RPMI8226 (cell line): Measurements from ENCODE around the gene TMEM132C.
"Not testable (repeated sequence)": the region's sequence is repeated elsewhere in the genome, so short reads cannot be mapped to it uniquely, and the experiment has no call there.

Experiments used
- DNase-seq: peaks from one replicate; pipeline ENCODE4 v3.0.0-alpha.2; 2015

Gene TMEM132C

GRCh38 chr12:128571906-128572810 is 305.2 kb downstream of the TMEM132C start:
- no peak for DNase-seq

DNA sequence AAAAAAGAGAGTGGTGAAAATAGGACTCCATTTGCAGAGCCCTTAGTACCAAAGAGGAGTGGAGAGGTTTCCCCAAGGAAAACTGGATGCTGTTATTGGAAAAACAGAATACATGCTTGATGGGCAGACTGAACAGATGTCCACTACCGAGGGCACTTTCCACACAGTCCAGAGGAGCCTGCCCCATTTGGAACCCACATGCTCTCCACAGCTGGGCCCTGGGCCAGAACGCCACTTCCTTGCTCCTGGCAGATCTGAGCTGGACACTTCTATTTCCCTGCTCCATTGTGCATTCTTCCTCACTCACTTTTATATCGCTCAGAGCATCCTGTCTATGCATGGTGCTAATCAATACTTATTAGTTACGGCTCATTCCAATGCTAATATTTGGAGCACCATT is 306.9 kb downstream of the TMEM132C start:
- DNase-seq = no peak

DNA sequence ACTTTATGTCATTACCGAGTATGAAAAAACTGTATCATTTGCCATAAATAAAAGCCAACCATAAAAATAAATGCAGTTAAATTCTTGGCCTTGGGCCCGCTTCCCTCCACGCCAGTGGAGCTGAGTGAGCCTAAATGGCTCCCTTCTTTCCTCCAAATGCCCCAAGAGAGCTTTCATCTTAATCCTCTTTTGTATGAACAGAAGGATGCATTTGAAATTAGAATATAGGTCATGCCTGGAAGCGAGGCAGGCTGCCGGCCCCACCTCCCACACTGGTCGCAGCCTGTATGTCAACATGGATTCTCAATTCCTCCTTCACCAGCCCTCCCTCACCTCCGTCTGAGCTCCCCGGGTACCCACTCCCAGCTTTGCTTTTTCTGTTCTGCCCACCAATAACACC is 311.1 kb downstream of the TMEM132C start:
- DNase-seq = no peak

- DNase-seq = no peak
Measured at GRCh38 chr12:128581321-128581761, 314.4 kb downstream of the TMEM132C start.

DNA sequence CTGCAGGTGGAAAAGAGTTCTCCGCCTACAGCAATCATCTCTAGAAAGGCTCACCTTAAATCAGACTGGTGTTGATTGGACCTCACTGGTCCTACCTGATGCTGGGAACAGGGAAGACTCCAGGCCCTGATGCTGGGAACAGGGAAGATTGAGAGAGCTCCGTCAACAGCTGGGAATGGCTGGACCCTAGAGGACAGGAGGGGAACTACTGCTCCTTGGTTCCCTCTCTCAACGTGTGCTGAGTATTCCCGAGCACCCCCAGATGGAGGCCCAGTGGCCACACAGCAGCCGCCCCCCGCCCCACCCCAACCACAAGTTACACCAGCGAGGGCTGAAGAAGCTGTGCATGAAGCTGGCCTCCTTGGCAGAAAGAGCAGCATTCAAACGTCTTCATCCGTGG is 316.5 kb downstream of the TMEM132C start:
- DNase-seq = no peak

- no peak for DNase-seq
Measured at GRCh38 chr12:128586451-128587029, 319.6 kb downstream of the TMEM132C start.

GRCh38 chr12:128587918-128588317 is 320.9 kb downstream of the TMEM132C start:
- DNase-seq = no peak

DNA sequence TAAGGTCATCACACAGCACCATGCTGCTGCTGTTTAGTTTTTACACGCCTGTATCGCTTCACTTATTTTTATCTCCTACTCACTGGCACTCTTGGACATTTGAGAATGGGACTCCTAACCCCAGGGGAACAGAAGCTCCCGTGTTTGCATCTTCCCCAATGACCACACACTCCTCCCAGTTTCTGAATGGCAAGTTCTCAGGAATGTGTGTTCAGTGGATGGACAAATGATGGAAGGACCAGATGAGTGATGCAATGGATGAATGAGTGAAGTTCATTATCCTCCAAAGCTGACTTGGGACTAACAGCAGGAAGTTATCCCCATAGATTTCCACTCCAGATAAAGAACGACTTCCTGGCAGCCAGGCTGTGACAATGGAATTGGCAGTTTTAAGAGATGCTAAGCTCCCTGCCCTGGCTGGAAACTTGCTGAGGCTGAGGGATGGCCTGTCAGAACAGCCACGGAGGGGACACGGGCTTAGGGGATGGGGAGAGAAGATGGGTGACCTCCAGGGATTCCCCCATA is 325.3 kb downstream of the TMEM132C start:
- no peak for DNase-seq

DNA sequence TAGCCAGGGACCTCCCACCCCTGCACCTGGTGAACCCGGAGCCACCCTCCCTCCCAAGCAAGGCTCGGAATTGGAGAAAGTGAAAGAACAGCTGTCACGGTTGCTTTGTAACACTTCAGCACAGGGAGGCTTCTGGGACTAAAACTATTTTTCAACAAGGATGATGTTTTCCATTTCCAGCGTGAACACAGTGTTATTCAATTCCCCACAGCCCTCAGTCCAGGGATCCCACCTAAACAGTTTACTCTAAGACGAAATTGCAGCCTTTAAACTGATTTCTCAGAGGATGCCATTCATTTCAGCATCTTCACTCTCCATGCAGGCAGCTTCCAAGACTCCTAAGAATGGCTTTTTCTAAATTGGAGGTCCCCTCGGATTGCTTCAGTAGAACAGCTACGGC is 327.6 kb downstream of the TMEM132C start:
- DNase-seq = no peak

GRCh38 chr12:128595609-128596008 is 328.6 kb downstream of the TMEM132C start:
- DNase-seq = no peak

DNA sequence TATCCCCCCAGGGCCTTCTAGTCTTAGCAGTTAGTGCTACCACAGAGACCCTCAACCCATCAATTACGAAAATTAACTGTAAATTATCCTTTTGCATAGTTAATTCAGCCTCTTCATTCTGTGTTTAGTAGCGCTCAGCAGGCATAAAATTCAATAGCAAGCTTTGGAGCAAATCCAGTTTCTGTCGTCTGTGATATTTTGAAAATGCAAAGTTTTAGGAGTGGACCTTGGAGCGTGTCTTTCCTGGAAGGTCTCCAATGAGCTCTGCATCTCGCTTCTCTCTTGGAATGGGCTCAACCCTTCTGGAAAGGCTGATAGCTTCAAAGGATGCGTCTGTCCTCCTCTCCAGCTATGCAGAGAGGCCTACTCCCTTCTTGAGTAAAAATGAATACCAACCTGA is 333.9 kb downstream of the TMEM132C start:
- DNase-seq = no peak

- DNase-seq = no peak
Measured at GRCh38 chr12:128603573-128604115, 336.7 kb downstream of the TMEM132C start.

DNA sequence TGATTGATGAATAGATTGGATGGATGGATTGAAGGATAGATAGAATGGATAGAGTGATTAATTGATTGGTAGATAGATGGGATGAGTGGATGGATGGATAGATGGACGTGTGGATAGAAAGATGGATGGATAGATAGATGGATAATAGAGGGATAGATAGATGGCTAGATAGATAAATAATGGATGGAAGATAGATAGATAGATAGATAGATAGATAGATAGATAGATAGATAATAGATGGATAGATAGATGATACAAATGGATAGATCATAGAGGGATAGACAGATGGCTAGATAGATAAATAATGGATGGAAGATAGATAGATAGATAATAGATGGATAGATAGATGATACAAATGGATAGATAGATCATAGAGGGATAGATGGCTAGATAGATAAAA is 337.2 kb downstream of the TMEM132C start:
- DNase-seq = not testable (repeated sequence)

DNA sequence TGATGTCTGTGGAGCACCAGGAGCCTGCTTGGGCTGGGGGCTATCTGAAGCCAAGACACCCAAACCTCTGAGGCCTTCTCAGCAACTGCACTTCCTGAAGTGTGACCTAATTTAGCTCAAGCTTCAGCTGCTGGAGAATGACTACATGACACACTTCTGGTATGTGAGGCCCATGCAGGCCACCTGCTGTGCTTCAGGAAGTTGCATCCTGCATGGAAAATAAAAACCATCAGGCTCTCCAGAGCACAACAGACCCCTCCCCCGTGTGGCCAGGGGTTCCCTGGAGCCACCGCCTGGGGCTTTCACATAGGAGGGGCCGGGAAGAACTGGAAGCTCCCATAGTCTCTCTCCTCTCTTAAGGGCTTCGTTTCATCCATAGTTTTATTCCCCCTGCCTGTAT is 339.1 kb downstream of the TMEM132C start:
- no peak for DNase-seq

DNA sequence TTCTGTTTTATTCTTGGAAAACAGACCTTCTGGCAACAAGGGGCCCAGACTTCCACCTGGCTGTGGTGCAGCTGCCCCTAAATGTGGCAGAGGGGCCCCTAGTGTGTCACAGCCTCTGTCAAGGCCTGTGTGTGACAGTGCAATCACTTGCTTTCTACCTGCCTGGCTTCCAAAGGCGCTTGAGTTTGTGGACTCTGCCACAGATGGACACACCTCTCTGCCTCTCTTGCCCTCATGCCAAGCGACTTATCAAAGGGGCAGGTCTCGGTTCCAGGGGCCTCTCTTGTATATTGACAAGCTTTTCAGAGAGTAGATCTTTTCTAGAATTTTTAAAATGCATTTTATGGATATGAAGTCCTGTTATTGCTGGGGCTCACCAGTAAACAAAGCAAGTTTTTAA is 339.6 kb downstream of the TMEM132C start:
- DNase-seq = no peak

DNA sequence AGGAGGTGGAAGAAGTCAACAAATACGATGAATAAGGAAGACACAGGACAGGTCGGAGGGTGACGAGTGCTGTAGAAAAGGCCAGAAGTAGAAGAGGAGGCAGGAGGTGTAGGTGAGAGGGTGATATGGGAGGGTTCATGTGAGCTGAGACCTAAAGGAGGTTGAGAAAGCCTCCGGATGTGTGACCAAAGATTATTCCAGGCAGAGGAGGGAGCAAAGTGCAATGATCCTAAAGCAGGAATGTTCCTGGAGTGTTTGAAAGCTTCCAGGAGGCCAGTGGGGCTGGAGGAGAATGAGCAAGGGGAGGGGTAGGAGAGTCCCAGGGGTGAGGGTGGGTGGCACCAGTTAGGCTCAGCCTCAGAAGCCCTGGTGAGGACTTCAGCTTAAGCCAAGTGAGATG is 340.0 kb downstream of the TMEM132C start:
- no peak for DNase-seq

DNA sequence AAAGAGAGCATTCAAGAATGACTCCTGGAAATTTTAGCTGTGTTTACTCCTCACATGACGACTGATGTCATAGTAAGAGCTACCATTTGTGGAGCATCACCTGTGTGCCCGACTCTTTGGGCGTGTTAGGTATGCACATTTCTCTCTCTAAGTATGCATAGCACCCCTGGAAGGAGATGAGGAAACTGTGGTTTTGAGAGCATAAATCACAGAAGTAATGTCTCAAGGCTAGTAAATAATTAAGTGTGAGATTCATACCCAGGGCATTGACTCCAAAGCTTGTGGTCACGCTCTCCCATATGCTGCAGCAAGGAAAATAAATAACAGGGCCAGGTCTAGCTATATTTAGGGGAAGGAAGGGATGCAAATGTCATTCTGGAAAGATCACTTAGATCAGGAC is 340.7 kb downstream of the TMEM132C start:
- no peak for DNase-seq

- DNase-seq = no peak
Measured at GRCh38 chr12:128609861-128610260, 342.9 kb downstream of the TMEM132C start.

DNA sequence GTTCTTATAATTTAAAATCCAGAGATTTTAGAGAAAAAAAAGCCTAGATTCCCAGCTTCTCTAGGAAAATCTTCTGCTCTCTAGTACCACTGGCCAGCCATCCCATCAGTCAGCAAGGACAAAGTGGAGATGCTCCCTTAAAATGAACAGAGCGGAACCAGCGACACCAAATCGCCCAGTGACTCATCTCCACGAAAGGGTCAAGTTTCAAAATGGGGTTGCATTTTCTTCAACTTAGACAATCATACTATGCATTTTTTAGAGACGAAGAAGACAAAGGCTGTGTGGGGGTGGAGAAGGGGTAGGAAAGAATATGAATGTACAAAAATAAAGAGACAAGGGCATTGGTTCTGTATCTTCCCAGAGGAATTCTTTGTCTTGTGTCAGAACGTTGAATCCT is 344.8 kb downstream of the TMEM132C start:
- no peak for DNase-seq

DNA sequence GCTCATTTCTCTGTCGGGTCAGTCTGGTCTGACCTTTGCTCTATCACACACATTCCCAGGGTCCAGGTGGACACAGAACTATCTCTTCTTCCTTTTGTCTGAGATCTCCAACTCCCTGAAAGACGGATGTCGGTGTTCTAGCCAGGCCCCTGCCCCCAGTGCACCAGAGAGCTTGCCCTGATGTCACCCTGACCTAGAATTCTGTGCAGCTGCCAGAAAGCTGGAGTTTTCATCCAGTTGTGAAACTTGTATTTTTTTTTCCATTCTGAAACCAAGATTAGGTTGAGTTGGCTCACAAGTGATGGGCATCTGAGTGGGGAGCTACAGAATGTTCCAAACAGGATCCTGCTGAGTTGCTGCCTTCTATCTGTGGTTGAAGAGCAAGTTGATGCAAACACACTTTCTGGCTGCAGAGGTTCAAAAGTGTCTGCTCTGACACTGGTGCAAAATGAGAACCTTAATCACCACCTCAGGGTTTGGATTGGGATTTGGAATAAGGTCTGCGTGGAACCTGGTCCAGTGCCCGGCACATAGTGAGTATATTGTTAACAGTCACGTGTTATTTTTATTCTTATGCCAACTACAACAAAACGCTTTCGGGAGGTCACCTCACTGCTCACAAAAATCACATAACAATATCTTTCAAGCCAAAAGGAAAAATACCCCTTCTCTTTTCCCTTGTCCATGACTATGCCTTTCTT is 345.3 kb downstream of the TMEM132C start:
- no peak for DNase-seq

DNA sequence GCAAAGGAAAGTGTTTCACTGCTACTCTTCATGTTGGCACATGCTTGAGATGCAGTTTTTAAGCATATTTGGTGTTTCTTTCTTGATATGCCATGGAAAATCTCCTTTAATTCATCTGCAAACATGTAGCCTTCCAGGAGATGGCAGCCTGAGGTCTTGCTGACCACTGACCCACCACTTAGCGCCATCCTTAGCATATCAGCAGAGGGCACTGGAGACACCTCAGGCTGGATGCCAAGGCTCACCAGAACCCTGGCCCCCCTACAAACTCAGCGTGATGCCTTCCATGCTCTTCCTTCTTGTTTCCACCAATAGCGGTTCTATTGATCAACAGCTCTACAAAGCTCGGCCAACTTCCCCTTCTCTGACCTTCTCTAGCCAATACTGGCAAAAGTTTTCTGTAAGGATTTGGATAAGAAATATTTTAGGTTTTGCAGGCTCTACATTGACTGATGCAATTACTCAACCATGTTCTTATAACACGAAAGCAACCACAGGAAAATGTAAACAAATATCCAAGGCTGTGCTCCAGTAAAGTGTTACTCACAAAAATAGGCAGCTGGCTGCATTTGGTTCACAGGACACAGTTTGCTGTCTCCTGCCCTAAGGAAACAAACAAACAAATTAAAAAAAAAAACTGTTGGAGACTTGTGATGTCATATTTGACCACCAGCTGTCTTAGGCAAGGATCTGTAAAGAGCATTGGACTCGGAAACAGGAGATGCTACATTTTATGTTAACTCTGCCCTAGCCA is 347.0 kb downstream of the TMEM132C start:
- no peak for DNase-seq

GRCh38 chr12:128617304-128617833 is 350.4 kb downstream of the TMEM132C start:
- DNase-seq = no peak
